Mucosa of rectum (tissue), 2 donors: ENCODE data around the gene CSMD2.

Experiments
- H3K27ac ChIP-seq, 2 donors: one replicate each; pipeline ENCODE4 v1.7.0; 2013; ENCODE audit warnings: inconsistent platforms in 2 of 2, low read depth in 2 of 2, low read length in 2 of 2
- H3K27me3 ChIP-seq, 2 donors: one replicate each; pipeline ENCODE4 v1.7.0; 2013; ENCODE audit warnings: low read length in 2 of 2; ENCODE audit not compliant: control insufficient read depth in 2 of 2, insufficient read depth in 2 of 2
- H3K36me3 ChIP-seq, 2 donors: one replicate each; pipeline ENCODE4 v1.7.0; 2013; ENCODE audit warnings: low read length in 2 of 2; ENCODE audit not compliant: control insufficient read depth in 2 of 2, insufficient read depth in 2 of 2
- H3K4me1 ChIP-seq, 2 donors: one replicate each; pipeline ENCODE4 v1.7.0; 2013; ENCODE audit warnings: low read length in 2 of 2, mild to moderate bottlenecking in 1 of 2; ENCODE audit not compliant: control insufficient read depth in 2 of 2, insufficient read depth in 2 of 2
- H3K4me3 ChIP-seq, 2 donors: one replicate each; pipeline ENCODE4 v1.7.0; 2013; ENCODE audit warnings: low read length in 2 of 2
- H3K9ac ChIP-seq, 2 donors: one replicate each; pipeline ENCODE4 v1.7.0; 2013; ENCODE audit warnings: low read length in 2 of 2, low read depth in 1 of 2, mild to moderate bottlenecking in 1 of 2
- H3K9me3 ChIP-seq, 2 donors: one replicate each; pipeline ENCODE4 v1.7.0; 2013; ENCODE audit warnings: low read length in 2 of 2; ENCODE audit not compliant: control insufficient read depth in 2 of 2
- donor health status: healthy.
- donor health status: Normal muscosa, but diverticular disease.

The CSMD2 gene

DNA sequence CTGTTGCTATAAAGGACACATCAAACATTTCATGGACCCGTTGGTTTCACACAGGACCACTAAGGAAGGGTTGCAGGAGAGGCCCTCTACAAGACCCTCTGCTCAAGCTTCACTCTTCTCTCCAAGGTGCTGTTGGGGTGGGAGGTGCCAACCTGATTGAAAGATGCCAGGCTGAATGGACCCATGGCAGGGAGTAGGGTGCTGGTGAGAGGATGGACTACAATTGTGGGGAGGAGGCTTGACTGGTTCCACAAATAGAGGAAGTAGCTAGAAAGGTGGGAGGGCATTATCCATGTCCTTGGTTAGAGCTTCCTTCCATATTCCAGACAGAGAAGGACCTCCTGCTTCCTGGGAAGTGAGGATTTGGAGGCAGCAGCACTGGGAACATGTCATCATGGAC is 468.7 kb downstream of the CSMD2 start:
- no peaks in the 10 kb centered on the region for H3K27me3 ChIP-seq
- H3K36me3 ChIP-seq: no peaks in the 10 kb centered on the region
- H3K9me3 ChIP-seq: no peaks in the 10 kb centered on the region
- no peak overlapping the region for H3K9ac ChIP-seq
- H3K4me3 ChIP-seq: no peak overlapping the region
- H3K27ac ChIP-seq: no peak overlapping the region
- no peaks in the 10 kb centered on the region for H3K4me1 ChIP-seq

GRCh38 chr1:33692206-33693188 is 472.5 kb downstream of the CSMD2 start:
- Histone ChIP-seq H3K4me1 (no peaks in the 10 kb centered on the region), H3K27ac (no peak overlapping the region), H3K9ac (no peak overlapping the region), H3K36me3 (no peaks in the 10 kb centered on the region), H3K4me3 (no peak overlapping the region), H3K27me3 (no peaks in the 10 kb centered on the region), H3K9me3 (no peaks in the 10 kb centered on the region)

- H3K9me3 ChIP-seq: no peaks in the 10 kb centered on the region
- H3K4me1 ChIP-seq: no peaks in the 10 kb centered on the region
- H3K27me3 ChIP-seq: no peaks in the 10 kb centered on the region
- H3K9ac ChIP-seq: no peak overlapping the region
- H3K27ac ChIP-seq: no peak overlapping the region
- H3K36me3 ChIP-seq: no peaks in the 10 kb centered on the region
- H3K4me3 ChIP-seq: no peak overlapping the region
These were observed 478.0 kb downstream of the CSMD2 start for GRCh38 chr1:33687000-33687399.

GRCh38 chr1:33686551-33686950 is 478.5 kb downstream of the CSMD2 start:
- Histone ChIP-seq H3K9me3 (no peaks in the 10 kb centered on the region), H3K4me3 (no peak overlapping the region), H3K27me3 (no peaks in the 10 kb centered on the region), H3K36me3 (no peaks in the 10 kb centered on the region), H3K4me1 (no peaks in the 10 kb centered on the region), H3K27ac (no peak overlapping the region), H3K9ac (no peak overlapping the region)

- no peaks in the 10 kb centered on the region for H3K27me3 ChIP-seq
- H3K36me3 ChIP-seq: no peaks in the 10 kb centered on the region
- no peak overlapping the region for H3K27ac ChIP-seq
- no peak overlapping the region for H3K9ac ChIP-seq
- no peaks in the 10 kb centered on the region for H3K4me1 ChIP-seq
- no peak overlapping the region for H3K4me3 ChIP-seq
- no peaks in the 10 kb centered on the region for H3K9me3 ChIP-seq
These were observed 479.8 kb downstream of the CSMD2 start for GRCh38 chr1:33685256-33685655.

- Histone ChIP-seq H3K4me3 (no peak overlapping the region), H3K27me3 (no peaks in the 10 kb centered on the region), H3K27ac (no peak overlapping the region), H3K9me3 (no peaks in the 10 kb centered on the region), H3K9ac (no peak overlapping the region), H3K4me1 (no peaks in the 10 kb centered on the region), H3K36me3 (no peaks in the 10 kb centered on the region)
These were observed 480.4 kb downstream of the CSMD2 start for GRCh38 chr1:33684396-33685179.

DNA sequence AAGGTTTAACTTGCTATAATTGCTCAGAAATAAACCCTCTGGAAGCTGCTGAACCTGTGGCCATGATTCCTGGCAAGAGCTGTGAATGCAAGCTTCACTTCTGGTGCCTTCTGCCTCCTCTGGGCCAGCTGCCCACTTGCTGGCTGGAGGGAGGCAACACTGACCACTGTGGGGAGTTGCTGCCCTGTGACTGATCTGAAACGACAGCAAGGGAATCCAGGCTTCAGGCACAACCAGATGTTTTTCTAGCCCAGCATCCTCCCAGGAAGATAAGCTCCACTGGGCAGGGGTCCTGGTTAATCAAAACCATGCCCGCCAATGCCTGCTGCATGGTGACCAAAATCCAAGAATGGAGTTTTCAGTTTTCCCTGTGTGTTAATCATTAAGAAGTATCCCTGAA is 481.1 kb downstream of the CSMD2 start:
- Histone ChIP-seq H3K27me3 (no peaks in the 10 kb centered on the region), H3K4me1 (no peaks in the 10 kb centered on the region), H3K36me3 (no peaks in the 10 kb centered on the region), H3K27ac (no peak overlapping the region), H3K9me3 (no peaks in the 10 kb centered on the region), H3K4me3 (no peak overlapping the region), H3K9ac (no peak overlapping the region)

DNA sequence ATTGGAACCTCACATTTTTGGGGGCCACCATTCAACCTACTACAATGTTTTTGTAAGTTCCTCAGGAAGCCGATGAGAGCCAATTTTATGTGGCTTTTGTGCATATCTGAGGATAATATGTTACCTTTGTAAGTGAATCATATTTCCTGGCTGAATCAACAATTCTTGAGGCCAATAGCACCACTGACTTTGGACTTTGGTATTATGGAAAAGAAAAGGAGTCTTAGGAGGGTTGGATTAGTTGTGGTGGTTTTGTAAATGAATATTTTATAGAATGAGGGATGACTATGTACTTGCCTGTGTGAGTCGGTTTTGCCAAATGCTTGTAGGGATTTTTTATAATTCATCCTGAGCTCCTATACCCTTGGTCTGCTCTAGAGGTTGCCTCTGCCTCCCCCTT is 482.7 kb downstream of the CSMD2 start:
- no peaks in the 10 kb centered on the region for H3K27me3 ChIP-seq
- H3K4me3 ChIP-seq: no peak overlapping the region
- H3K9ac ChIP-seq: no peak overlapping the region
- no peak overlapping the region for H3K27ac ChIP-seq
- H3K9me3 ChIP-seq: no peaks in the 10 kb centered on the region
- H3K36me3 ChIP-seq: no peaks in the 10 kb centered on the region
- no peaks in the 10 kb centered on the region for H3K4me1 ChIP-seq

DNA sequence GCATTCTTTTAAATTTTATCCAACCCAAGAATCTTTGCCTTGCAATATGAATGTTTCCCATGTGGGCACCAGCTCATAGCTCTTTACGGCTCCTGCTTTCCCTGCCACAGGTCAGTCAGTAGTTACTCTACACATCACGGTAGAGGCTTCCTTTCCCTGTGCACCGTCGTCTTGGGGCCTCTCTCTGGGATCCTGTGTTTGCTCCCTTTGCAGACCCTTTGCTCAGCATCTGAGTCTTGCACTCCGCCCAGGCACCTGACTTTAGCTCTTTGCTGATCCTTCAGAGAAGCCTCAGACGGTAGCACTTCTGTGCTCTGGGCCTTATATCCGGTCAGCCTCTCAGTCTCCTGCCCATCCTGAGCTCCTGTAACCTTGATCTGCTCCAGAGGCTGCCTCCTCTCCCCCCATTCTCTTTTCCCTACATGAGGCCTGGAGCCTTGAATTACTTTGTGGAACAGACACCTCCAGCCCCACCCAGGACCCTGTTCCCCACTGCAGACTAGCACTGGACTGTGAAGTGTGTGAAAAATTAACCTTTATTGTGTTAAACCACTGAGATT is 484.7 kb downstream of the CSMD2 start:
- Histone ChIP-seq H3K4me1 (no peaks in the 10 kb centered on the region), H3K9ac (no peak overlapping the region), H3K9me3 (no peaks in the 10 kb centered on the region)

GRCh38 chr1:33670567-33670966 is 494.5 kb downstream of the CSMD2 start:
- Histone ChIP-seq H3K27ac (no peak overlapping the region), H3K36me3 (no peaks in the 10 kb centered on the region), H3K9ac (no peak overlapping the region)

More for the DNA sequence above, 484.7 kb downstream of the CSMD2 start:
- Histone ChIP-seq H3K36me3 (no peaks in the 10 kb centered on the region), H3K27me3 (no peaks in the 10 kb centered on the region), H3K27ac (no peak overlapping the region), H3K4me3 (no peak overlapping the region)

More at GRCh38 chr1:33670567-33670966, 494.5 kb downstream of the CSMD2 start:
- H3K4me3 ChIP-seq: no peak overlapping the region
- no peaks in the 10 kb centered on the region for H3K4me1 ChIP-seq
- H3K27me3 ChIP-seq: no peaks in the 10 kb centered on the region
- no peaks in the 10 kb centered on the region for H3K9me3 ChIP-seq
